Stimulated activated effector memory CD8-positive, alpha-beta T cell treated with anti-CD3 and anti-CD28 coated beads, Interleukin-12 subunit alpha, Interleukin-12 subunit beta, amount 100 ng/mL, for 72 hours (primary cell): Measurements from ENCODE around the gene LRRC27.

Source experiments
- ATAC-seq: fragments of 150-1000 bp; cut with Tn5 transposase; 2 replicates; pipeline ENCODE4 v1.10.0; 2021
- DNase-seq, 2 donors: peaks; one replicate each; pipeline ENCODE4 v3.0.0; 2021 to 2022; ENCODE audit warnings: low spot score in 2 of 2
- H3K27ac Mint-ChIP-seq: one replicate; pipeline ENCODE4 v1.8.0; 2022; ENCODE audit warnings: mild to moderate bottlenecking, mixed read lengths
- H3K36me3 Mint-ChIP-seq: one replicate; pipeline ENCODE4 v1.8.0; 2022; ENCODE audit warnings: mild to moderate bottlenecking, mixed read lengths
- H3K4me1 Mint-ChIP-seq: one replicate; pipeline ENCODE4 v1.8.0; 2022; ENCODE audit warnings: mixed read lengths
- H3K4me3 Mint-ChIP-seq: one replicate; pipeline ENCODE4 v1.8.0; 2022; ENCODE audit warnings: mild to moderate bottlenecking, mixed read lengths
- H3K9me3 Mint-ChIP-seq: one replicate; pipeline ENCODE4 v1.8.0; 2022; ENCODE audit warnings: mixed read lengths

LRRC27 gene

GRCh38 chr10:132396494-132397035 lies 64.6 kb downstream of the LRRC27 start:
- ATAC-seq (peak; percentile 64), DNase-seq (peak in 1 of 2 donors; percentile 61)
- Mint-ChIP-seq H3K4me1 (peaks cover 44% of the 10 kb centered on the region), H3K27ac (no peak overlapping the region), H3K9me3 (no peaks in the 10 kb centered on the region), H3K4me3 (peak overlapping the region; percentile 74), H3K36me3 (peaks cover 15% of the 10 kb centered on the region)

DNA sequence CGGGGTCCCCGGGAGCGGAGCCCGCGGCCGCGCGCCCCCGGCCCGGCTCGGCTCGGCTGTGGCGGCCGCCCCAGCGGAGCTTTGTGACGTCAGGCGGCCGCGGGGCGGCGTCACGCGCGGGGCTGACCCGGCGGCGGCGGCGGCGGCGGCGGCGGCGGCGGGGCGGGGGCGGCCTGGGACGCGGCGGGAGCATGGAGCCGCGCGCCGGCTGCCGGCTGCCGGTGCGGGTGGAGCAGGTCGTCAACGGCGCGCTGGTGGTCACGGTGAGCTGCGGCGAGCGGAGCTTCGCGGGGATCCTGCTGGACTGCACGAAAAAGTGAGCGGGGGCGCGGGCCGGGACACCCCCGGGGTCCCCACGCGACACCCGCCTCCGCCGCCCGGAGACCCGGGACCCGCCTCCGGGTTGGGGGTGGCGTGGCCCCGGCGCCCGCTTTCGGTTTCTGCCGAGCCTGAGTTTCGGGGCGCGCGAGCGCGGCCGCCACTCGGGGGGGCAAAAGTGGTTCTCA lies 65.1 kb downstream of the LRRC27 start, which contains the start of gene PWWP2B:
TSS of gene PWWP2B (plus strand) at position 165 of the 506 bp plus-strand sequence. CDS start at position 192, 27 bp downstream.
- H3K4me1 Mint-ChIP-seq: peaks cover 40% of the 10 kb centered on the region
- peak within 1 kb of the TSS; percentile 74 for H3K4me3 Mint-ChIP-seq
- peak in 1 of 2 donors; percentile 71 for DNase-seq
- H3K36me3 Mint-ChIP-seq: peaks cover 11% of the 10 kb centered on the region
- H3K27ac Mint-ChIP-seq: peak within 1 kb of the TSS; percentile 70
- peak; percentile 43 for ATAC-seq
- no peaks in the 10 kb centered on the region for H3K9me3 Mint-ChIP-seq

GRCh38 chr10:132397671-132398565 lies 65.9 kb downstream of the LRRC27 start:
- Mint-ChIP-seq H3K27ac (peak overlapping the region; percentile 70), H3K9me3 (no peaks in the 10 kb centered on the region), H3K4me3 (peak overlapping the region; percentile 74), H3K4me1 (peaks cover 33% of the 10 kb centered on the region), H3K36me3 (peaks cover 5% of the 10 kb centered on the region)
- peak; percentile 31 for ATAC-seq
- no peak for DNase-seq

DNA sequence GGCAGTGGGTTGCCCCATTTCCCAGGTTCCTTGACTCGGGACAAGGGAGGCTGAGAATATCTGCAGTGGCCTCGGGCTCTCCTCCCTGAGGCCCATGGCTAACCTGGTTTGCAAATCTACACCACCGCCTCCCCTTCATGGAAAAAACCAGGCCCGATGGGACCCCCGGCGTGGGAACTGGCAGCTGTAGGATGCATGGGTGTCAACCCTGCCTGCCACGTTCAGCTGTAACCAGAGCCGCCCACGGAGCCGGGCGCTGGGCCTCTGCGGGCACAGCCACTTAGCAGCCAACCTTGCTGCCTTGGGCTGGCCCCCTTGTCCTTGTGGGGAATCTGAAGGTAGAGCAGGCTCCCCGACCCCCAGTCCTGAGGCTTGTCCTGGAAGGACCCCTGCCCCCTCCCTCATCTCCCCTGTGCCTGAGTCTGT lies 66.6 kb downstream of the LRRC27 start:
- ATAC-seq: no peak
- peak overlapping the region; percentile 74 for H3K4me3 Mint-ChIP-seq
- peaks cover 28% of the 10 kb centered on the region for H3K4me1 Mint-ChIP-seq
- DNase-seq: no peak
- no peaks in the 10 kb centered on the region for H3K9me3 Mint-ChIP-seq
- no peak overlapping the region for H3K27ac Mint-ChIP-seq
- H3K36me3 Mint-ChIP-seq: peaks cover 5% of the 10 kb centered on the region

GRCh38 chr10:132399117-132400035 lies 67.4 kb downstream of the LRRC27 start:
- Mint-ChIP-seq H3K9me3 (no peaks in the 10 kb centered on the region), H3K36me3 (peaks cover 5% of the 10 kb centered on the region), H3K4me1 (peaks cover 26% of the 10 kb centered on the region), H3K27ac (no peak overlapping the region), H3K4me3 (peak overlapping the region; percentile 74)
- no peak for DNase-seq
- ATAC-seq: no peak

- Mint-ChIP-seq H3K4me1 (peaks cover 26% of the 10 kb centered on the region), H3K27ac (no peak overlapping the region), H3K9me3 (no peaks in the 10 kb centered on the region), H3K4me3 (no peak overlapping the region), H3K36me3 (peaks cover 5% of the 10 kb centered on the region)
- no peak for DNase-seq
- no peak for ATAC-seq
Observed at GRCh38 chr10:132400041-132400546, 68.1 kb downstream of the LRRC27 start.

DNA sequence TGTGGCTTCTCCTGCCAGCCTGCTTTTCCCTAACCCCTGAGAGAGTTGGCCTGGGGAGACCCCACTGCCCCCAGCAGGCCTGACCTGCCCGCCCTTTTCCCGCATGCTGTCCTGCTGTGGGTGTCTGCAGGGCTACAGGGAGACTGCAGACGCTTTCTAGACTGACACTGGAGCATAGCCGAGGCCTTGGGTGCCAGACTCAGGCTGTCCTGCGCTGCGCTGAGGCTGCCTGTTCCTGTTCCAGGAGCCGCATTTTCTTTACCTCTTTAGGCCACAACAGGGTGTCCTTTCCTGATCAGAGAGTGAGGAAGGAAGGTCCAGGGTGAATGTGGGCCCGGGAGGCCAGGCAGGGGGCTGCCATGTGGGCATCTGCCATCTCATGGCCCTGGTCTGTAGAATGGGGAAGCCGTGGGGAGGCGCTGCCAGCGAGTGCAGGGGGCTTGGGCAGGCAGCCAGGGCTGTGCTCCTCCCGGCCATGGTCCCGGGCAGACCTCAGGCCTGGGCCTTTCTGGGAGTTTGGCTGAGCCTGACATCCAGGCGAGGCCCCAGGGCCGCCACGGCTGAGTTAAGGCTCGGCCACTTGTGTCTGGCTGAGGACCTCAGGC lies 68.7 kb downstream of the LRRC27 start:
- peaks cover 5% of the 10 kb centered on the region for H3K36me3 Mint-ChIP-seq
- no peak overlapping the region for H3K4me3 Mint-ChIP-seq
- ATAC-seq (no peak), DNase-seq (no peak)
- H3K4me1 Mint-ChIP-seq: peaks cover 26% of the 10 kb centered on the region
- H3K9me3 Mint-ChIP-seq: no peaks in the 10 kb centered on the region
- H3K27ac Mint-ChIP-seq: no peak overlapping the region

DNA sequence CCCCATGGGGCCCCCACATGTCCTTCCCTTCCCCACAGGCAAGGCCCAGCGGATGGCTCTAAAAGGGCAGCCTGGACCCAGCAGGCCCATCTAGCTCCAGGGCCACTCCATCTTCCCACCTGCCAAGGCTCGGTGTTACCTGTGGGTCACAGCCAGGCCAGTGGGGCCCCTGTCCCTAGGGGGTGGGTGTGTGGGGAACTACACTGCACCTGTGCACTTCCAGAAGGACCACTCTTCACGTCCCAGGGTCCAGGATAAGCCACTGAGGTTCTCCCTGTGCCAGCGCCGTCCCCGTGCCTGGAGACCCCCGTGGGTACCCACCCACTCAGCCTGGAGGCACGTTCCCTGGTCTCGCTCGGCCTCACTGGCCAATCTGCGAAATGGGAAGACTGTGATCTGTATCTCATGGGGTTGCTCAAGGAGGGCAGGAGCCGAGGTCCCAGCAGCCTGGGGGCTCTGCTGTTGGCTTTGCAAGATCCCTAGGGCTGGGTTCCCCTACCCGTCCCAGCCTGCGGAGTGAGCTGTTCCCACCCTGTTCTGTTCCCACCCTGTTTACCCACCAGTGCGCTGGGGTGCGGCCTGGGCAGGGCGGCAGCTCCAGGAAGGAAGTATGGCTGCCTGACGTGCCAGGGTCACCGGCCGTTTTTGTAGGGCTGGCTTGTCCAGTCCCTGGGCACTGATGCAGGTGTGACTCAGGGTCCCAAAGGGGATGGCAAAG lies 69.6 kb downstream of the LRRC27 start:
- ATAC-seq (no peak), DNase-seq (no peak)
- Mint-ChIP-seq H3K9me3 (no peaks in the 10 kb centered on the region), H3K27ac (no peak overlapping the region), H3K4me1 (peaks cover 26% of the 10 kb centered on the region), H3K4me3 (no peak overlapping the region), H3K36me3 (peaks cover 6% of the 10 kb centered on the region)

DNA sequence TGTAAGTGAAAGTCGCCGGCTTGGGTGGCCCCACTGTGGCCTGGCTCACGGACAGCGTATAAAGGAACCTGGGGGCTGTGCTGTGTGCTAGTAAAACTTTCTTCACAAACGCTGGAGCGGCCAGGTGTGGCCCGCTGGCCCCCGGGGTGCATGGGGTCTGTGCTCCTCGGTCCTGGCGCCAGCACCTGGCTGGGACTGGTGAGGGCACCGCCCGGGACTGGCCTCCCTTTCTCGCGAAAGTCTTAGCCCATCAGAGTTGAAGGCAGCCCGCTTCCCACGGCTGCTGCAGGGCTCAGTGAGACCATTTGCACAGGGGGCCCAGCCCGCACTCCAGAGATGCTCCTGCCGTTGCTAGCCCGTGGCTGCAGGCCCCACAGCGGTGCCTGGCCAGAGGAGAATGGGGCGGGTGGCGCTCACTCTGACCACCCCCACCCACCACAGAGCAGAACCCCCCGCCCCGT lies 70.8 kb downstream of the LRRC27 start:
- peaks cover 30% of the 10 kb centered on the region for H3K4me1 Mint-ChIP-seq
- DNase-seq: no peak
- H3K4me3 Mint-ChIP-seq: no peak overlapping the region
- H3K27ac Mint-ChIP-seq: no peak overlapping the region
- ATAC-seq: no peak
- peaks cover 5% of the 10 kb centered on the region for H3K36me3 Mint-ChIP-seq
- no peaks in the 10 kb centered on the region for H3K9me3 Mint-ChIP-seq

DNA sequence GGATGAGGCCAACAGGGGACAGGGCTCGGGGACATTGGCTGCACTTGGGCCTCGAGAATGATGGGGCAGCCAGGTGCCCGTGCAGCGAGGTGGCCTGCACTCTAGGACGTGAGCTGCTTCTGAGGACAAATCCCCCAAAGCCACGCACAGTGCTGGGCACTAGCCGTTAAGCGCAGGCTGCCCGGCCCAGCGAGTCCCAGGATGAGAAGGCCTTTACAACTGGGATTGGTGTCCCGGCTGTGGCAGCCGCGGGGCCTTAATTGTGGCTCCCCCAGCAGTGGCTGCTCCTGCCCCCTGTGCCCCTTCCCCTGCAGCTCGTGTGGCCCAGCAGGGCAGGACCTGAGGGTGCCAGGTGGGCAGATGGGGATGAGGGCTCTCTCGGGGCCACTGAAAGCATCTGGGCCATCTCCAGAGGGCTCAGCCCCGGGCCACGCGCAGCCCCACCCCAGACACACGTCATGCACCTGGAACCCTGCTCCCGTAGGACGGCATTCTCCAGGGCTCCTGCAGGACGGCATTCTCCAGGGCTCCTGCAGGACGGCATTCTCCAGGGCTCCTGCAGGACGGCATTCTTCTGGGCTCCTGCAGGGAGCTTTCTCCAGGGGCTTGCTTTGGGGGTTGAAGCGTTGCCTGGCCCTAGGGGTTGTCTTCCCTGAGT lies 71.6 kb downstream of the LRRC27 start:
- Mint-ChIP-seq H3K4me1 (peaks cover 30% of the 10 kb centered on the region), H3K4me3 (no peak overlapping the region), H3K36me3 (peaks cover 5% of the 10 kb centered on the region), H3K27ac (no peak overlapping the region), H3K9me3 (no peaks in the 10 kb centered on the region)
- DNase-seq: no peak
- ATAC-seq: no peak

GRCh38 chr10:132404169-132404880 lies 72.3 kb downstream of the LRRC27 start:
- DNase-seq: no peak
- no peak for ATAC-seq
- Mint-ChIP-seq H3K4me1 (peaks cover 25% of the 10 kb centered on the region), H3K27ac (no peak overlapping the region), H3K9me3 (no peaks in the 10 kb centered on the region), H3K36me3 (peaks cover 5% of the 10 kb centered on the region), H3K4me3 (no peak overlapping the region)

DNA sequence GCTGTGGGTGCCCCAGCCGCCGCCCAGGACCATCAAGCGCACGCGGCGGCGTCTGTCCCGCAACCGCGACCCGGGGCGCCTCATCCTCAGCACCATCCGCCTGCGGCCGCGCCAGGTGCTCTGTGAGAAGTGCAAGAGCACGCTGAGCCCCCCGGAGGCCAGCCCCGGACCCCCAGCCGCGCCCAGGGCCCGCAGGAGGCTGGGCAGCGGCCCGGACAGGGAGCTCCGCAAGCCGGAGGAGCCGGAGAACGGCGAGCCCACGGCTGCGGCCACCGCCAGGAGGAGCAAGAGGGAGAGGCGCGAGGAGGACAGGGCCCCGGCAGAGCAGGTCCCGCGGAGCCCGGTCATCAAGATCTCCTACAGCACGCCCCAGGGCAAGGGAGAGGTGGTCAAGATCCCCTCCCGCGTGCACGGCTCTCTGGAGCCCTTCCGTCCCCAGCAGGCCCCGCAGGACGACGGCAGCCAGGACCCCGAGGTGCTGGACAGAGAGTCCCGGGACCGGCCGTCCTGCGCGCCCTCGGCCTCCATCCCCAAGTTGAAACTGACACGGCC lies 73.0 kb downstream of the LRRC27 start:
- no peak overlapping the region for H3K4me3 Mint-ChIP-seq
- H3K4me1 Mint-ChIP-seq: peaks cover 23% of the 10 kb centered on the region
- H3K36me3 Mint-ChIP-seq: peaks cover 5% of the 10 kb centered on the region
- no peaks in the 10 kb centered on the region for H3K9me3 Mint-ChIP-seq
- H3K27ac Mint-ChIP-seq: no peak overlapping the region
- DNase-seq (no peak), ATAC-seq (no peak)
